Tibial artery (tissue), 4 donors: ENCODE data around the gene XPO1.
"Not testable (repeated sequence)": the region's sequence is repeated elsewhere in the genome, so short reads cannot be mapped to it uniquely, and the experiment has no call there.

Experiments
- DNase-seq, 2 donors: peaks; one replicate each; pipeline ENCODE4 v3.0.0-alpha.2; 2019
- H3K27ac ChIP-seq, 2 donors: fragments of 200-600 bp; sonication (generic) in 1 of 2; 1 replicate in 1 of 2; 2 replicates in 1 of 2; pipeline ENCODE4 v1.5.1; 2018 to 2019; ENCODE audit warnings: mild to moderate bottlenecking in 1 of 2
- H3K27me3 ChIP-seq, 2 donors: fragments of 200-600 bp; sonication (generic) in 1 of 2; one replicate each; pipeline versions ENCODE4 v1.5.1 to v1.6.0; 2016 to 2019
- H3K36me3 ChIP-seq, 3 donors: fragments of 200-600 bp; sonication (generic) in 2 of 3; one replicate each; pipeline ENCODE4 v1.5.1; 2016 to 2019; ENCODE audit warnings: mild to moderate bottlenecking in 2 of 3
- H3K4me1 ChIP-seq, 4 donors: fragments of 200-600 bp; sonication (generic) in 2 of 4; 1 replicate in 3 of 4; 2 replicates in 1 of 4; pipeline ENCODE4 v1.5.1; 2016 to 2019
- H3K4me3 ChIP-seq, 2 donors: fragments of 200-600 bp; sonication (generic) in 1 of 2; 1 replicate in 1 of 2; 2 replicates in 1 of 2; pipeline ENCODE4 v1.5.1; 2018 to 2019; ENCODE audit warnings: mild to moderate bottlenecking in 2 of 2
- H3K9me3 ChIP-seq, 3 donors: fragments of 200-600 bp; sonication (generic) in 1 of 3; one replicate each; pipeline ENCODE4 v1.5.1; 2016 to 2019
- CTCF ChIP-seq, 2 experiments: fragments of 200-600 bp in 1 of 2; fragments of 450-650 bp in 1 of 2; IDR thresholded peaks; one replicate each; pipeline ENCODE4 v1.5.1; 2017 to 2019; ENCODE audit warnings: antibody characterized with exemption in 2 of 2, mild to moderate bottlenecking in 1 of 2, moderate library complexity in 1 of 2
- intact Hi-C: fragments of 100-400 bp; cut with DNase I; formaldehyde crosslinking; loops from one replicate; pipeline ENCODE4 v1.15.0; 2023; ENCODE audit warnings: low total_unique reads

XPO1 gene

GRCh38 chr2:61538200-61538919 is at the start of gene XPO1:
XPO1 (minus strand) TSS chr2:61538356; CDS start chr2:61533897, 4,459 bp downstream.
- H3K9me3 ChIP-seq = no peaks in the 10 kb centered on the region

GRCh38 chr2:61586928-61587327 is 48.8 kb upstream of the XPO1 start:
- intact Hi-C loops, H3K4me1 ChIP-seq, DNase-seq, H3K9me3 ChIP-seq, H3K4me3 ChIP-seq, H3K27me3 ChIP-seq, H3K36me3 ChIP-seq, H3K27ac ChIP-seq: not testable (repeated sequence)

More at GRCh38 chr2:61538200-61538919, at the start of gene XPO1:
- peak; percentile 99 to 100 for DNase-seq
- Histone ChIP-seq H3K36me3 (no peaks in the 10 kb centered on the region), H3K4me1 (peaks cover 6 to 29% (median 20%) of the 10 kb centered on the region in 4 donors), H3K4me3 (peak within 1 kb of the TSS; percentile 79 to 97), H3K27ac (peak within 1 kb of the TSS; percentile 98 to 99), H3K27me3 (no peaks in the 10 kb centered on the region)
- peak in 1 of 2 experiments; percentile 10 for TF ChIP-seq CTCF (IDR thresholded peaks at IDR 0.05)
- intact Hi-C loops = loop anchor here (1.0 to 10.0 kb wide), 5 partner anchors 67 to 362 kb away; partner anchors contain the start of genes FAM161A and USP34

GRCh38 chr2:61585383-61585782 is 47.2 kb upstream of the XPO1 start:
- H3K4me3 ChIP-seq = no peak overlapping the region
- intact Hi-C loops = no loop called here
- no peaks in the 10 kb centered on the region for H3K36me3 ChIP-seq
- TF ChIP-seq CTCF (IDR thresholded peaks at IDR 0.05) = no peak
- no peaks in the 10 kb centered on the region for H3K9me3 ChIP-seq
- H3K27ac ChIP-seq = no peak overlapping the region
- H3K4me1 ChIP-seq = no peaks in the 10 kb centered on the region
- H3K27me3 ChIP-seq = no peaks in the 10 kb centered on the region
- no peak for DNase-seq

GRCh38 chr2:61584368-61584767 is 46.2 kb upstream of the XPO1 start:
- H3K36me3 ChIP-seq, H3K9me3 ChIP-seq, H3K27me3 ChIP-seq, H3K4me3 ChIP-seq, H3K4me1 ChIP-seq, intact Hi-C loops, DNase-seq, H3K27ac ChIP-seq: not testable (repeated sequence)

- intact Hi-C loops = no loop called here
- TF ChIP-seq CTCF (IDR thresholded peaks at IDR 0.05) = no peak
- no peak for DNase-seq
- no peaks in the 10 kb centered on the region for H3K9me3 ChIP-seq
- no peak overlapping the region for H3K4me3 ChIP-seq
- H3K36me3 ChIP-seq = no peaks in the 10 kb centered on the region
- H3K27me3 ChIP-seq = no peaks in the 10 kb centered on the region
- H3K27ac ChIP-seq = no peak overlapping the region
- H3K4me1 ChIP-seq = no peaks in the 10 kb centered on the region
Observed at GRCh38 chr2:61582165-61582564, 44.0 kb upstream of the XPO1 start.

GRCh38 chr2:61581716-61582115 is 43.6 kb upstream of the XPO1 start:
- Histone ChIP-seq H3K27me3 (no peaks in the 10 kb centered on the region), H3K9me3 (no peaks in the 10 kb centered on the region), H3K36me3 (no peaks in the 10 kb centered on the region), H3K4me3 (no peak overlapping the region), H3K27ac (no peak overlapping the region), H3K4me1 (no peaks in the 10 kb centered on the region)
- intact Hi-C loops = no loop called here
- no peak for TF ChIP-seq CTCF (IDR thresholded peaks at IDR 0.05)
- no peak for DNase-seq
